Stimulated activated naive CD4-positive, alpha-beta T cell (primary cell): ENCODE measurements around the gene BMF.
A peak's percentile ranks its signal among the peaks of the same experiment; 100 is the strongest.

Source experiments
- DNase-seq, 6 experiments: peaks; one replicate each; lab custom pipeline; 2025; lab: John Stamatoyannopoulos, UW

The BMF gene

GRCh38 chr15:40065166-40065565 lies 43.5 kb downstream of the BMF start:
- DNase-seq = no peak

- DNase-seq = peak in 3 of 6 experiments; percentile 17 to 53 (median 18)
Measured at GRCh38 chr15:40064231-40064894, 44.3 kb downstream of the BMF start.

GRCh38 chr15:40063563-40064011 lies 45.1 kb downstream of the BMF start:
- no peak for DNase-seq

GRCh38 chr15:40062816-40063562 lies 45.7 kb downstream of the BMF start:
- no peak for DNase-seq

GRCh38 chr15:40061212-40061901 lies 47.3 kb downstream of the BMF start:
- DNase-seq = no peak

- DNase-seq = no peak
Measured at GRCh38 chr15:40060236-40060961, 48.3 kb downstream of the BMF start.

GRCh38 chr15:40059821-40060220 lies 48.9 kb downstream of the BMF start:
- no peak for DNase-seq

- DNase-seq = no peak
Measured at GRCh38 chr15:40058476-40059140, 50.1 kb downstream of the BMF start.

GRCh38 chr15:40055576-40056293 lies 52.9 kb downstream of the BMF start:
- peak in 2 of 6 experiments; percentile 7 to 40 for DNase-seq

- DNase-seq = peak in 2 of 6 experiments; percentile 23 to 40
Measured at GRCh38 chr15:40054855-40055575, 53.7 kb downstream of the BMF start.

GRCh38 chr15:40054605-40054854 lies 54.1 kb downstream of the BMF start:
- no peak for DNase-seq

GRCh38 chr15:40053831-40054604 lies 54.7 kb downstream of the BMF start:
- peak in 1 of 6 experiments; percentile 29 for DNase-seq

- DNase-seq = no peak
Measured at GRCh38 chr15:40053079-40053830, 55.4 kb downstream of the BMF start.

- DNase-seq = no peak
Measured at GRCh38 chr15:40052604-40053003, 56.1 kb downstream of the BMF start.

- DNase-seq = no peak
Measured at GRCh38 chr15:40051616-40052415, 56.9 kb downstream of the BMF start.

GRCh38 chr15:40050788-40051470 lies 57.8 kb downstream of the BMF start:
- peak in 1 of 6 experiments; percentile 6 for DNase-seq

GRCh38 chr15:40048926-40049475 lies 59.7 kb downstream of the BMF start:
- DNase-seq = no peak
